Spinal cord (tissue), 10 donors: Measurements from ENCODE around the gene NPS. TPM values are rescaled to one million over a fixed set of nuclear protein-coding genes. Genes with fewer than 3 reads are reported as not detected.

Experiments
- DNase-seq, 6 donors: peaks; one replicate each; pipeline versions ENCODE4 v3.0.0 to v3.0.0-alpha.2; 2013 to 2015; ENCODE audit warnings: low spot score in 6 of 6, low read depth in 4 of 6
- H3K27ac ChIP-seq: one replicate; pipeline ENCODE4 v1.5.1; 2013; ENCODE audit warnings: low read depth, low read length, control low read depth
- H3K27me3 ChIP-seq: one replicate; pipeline ENCODE4 v1.6.1; 2013; ENCODE audit warnings: low read length; ENCODE audit not compliant: control insufficient read depth, insufficient read depth
- H3K36me3 ChIP-seq: one replicate; pipeline ENCODE4 v1.6.1; 2013; ENCODE audit warnings: low read length; ENCODE audit not compliant: control insufficient read depth, insufficient read depth
- H3K4me1 ChIP-seq: one replicate; pipeline ENCODE4 v1.6.1; 2013; ENCODE audit warnings: low read length; ENCODE audit not compliant: control insufficient read depth, insufficient read depth
- H3K4me3 ChIP-seq: one replicate; pipeline ENCODE4 v1.5.1; 2013; ENCODE audit warnings: low read depth, low read length, control low read depth
- H3K9me3 ChIP-seq: one replicate; pipeline ENCODE4 v1.6.1; 2013; ENCODE audit warnings: low read length; ENCODE audit not compliant: control insufficient read depth, insufficient read depth
- WGBS: methylation state at CpG from one replicate; pipeline ENCODE4 v1.1.5; 2013; ENCODE audit warnings: missing lambda C conversion rate; ENCODE audit not compliant: insufficient coverage; 5-methylcytosine and 5-hydroxymethylcytosine counted together
- long read RNA-seq, 4 donors: transcript quantifications; one replicate each; lab custom pipeline, GENCODE V29; 2026
- polyA plus RNA-seq, 2 donors: library from polyadenylated mRNA; unstranded; fragments of 120-200 nt; gene quantifications; one replicate each; pipeline ENCODE4 v1.2.1, GENCODE V29; 2013; ENCODE audit not compliant: insufficient read length in 2 of 2
- total RNA-seq, 2 donors: library from RNA; depleted of rRNA in 1 of 2; stranded (reverse); fragments of 120-200 nt in 1 of 2; fragments of >200 nt in 1 of 2; gene quantifications; one replicate each; pipeline versions ENCODE4 v1.2.3 to v1.2.4, GENCODE V29; 2013 to 2014
- donor health status: healthy.

Gene NPS, protein sequence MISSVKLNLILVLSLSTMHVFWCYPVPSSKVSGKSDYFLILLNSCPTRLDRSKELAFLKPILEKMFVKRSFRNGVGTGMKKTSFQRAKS
- total RNA-seq (not detected), polyA plus RNA-seq (not detected)
- long read RNA-seq, donor 1: 0 reads
- long read RNA-seq, donor 2: 0 reads
- long read RNA-seq, donor 3: 0 reads
- long read RNA-seq, donor 4: 0 reads

GRCh38 chr10:127549009-127549408 is at the start of gene NPS:
TSS of gene NPS (plus strand) at chr10:127549309. CDS start at chr10:127549369, 60 bp downstream.
- no peak within 1 kb of the TSS for H3K27ac ChIP-seq
- no peaks in the 10 kb centered on the region for H3K27me3 ChIP-seq
- H3K4me3 ChIP-seq: no peak within 1 kb of the TSS
- DNase-seq: no peak
- no peaks in the 10 kb centered on the region for H3K4me1 ChIP-seq
- peaks cover 5% of the 10 kb centered on the region for H3K9me3 ChIP-seq
- no peaks in the 10 kb centered on the region for H3K36me3 ChIP-seq
- no CpG with 5 or more reads among the region's 4 CpGs for WGBS

GRCh38 chr10:127500127-127500526 is 49.0 kb upstream of the NPS start:
- Histone ChIP-seq H3K9me3 (no peaks in the 10 kb centered on the region), H3K27ac (no peak overlapping the region), H3K4me1 (peaks cover 3% of the 10 kb centered on the region), H3K4me3 (no peak overlapping the region), H3K36me3 (no peaks in the 10 kb centered on the region), H3K27me3 (no peaks in the 10 kb centered on the region)
- DNase-seq: no peak
- 61% methylated on average over 4 of the region's 8 CpGs for WGBS

DNA sequence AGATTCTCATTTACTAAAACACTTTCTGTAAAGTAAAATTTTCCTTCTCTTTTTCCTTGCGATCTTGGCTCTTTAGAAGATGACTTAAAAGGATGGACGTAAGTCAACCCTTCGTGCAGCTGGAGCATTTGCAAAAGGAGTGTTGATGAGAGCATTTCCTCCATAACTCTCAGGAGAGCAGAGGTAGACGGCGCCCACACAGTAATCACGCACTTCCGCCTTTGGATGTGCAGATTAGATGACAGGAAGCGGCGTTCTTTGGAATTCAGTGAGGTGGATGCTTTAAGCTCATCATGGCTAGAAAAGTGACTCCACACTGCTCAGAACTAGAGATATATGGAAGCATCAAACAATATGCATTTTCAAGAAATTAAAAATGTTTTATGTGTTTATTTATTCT is 43.0 kb upstream of the NPS start:
- Histone ChIP-seq H3K4me3 (no peak overlapping the region), H3K4me1 (no peaks in the 10 kb centered on the region), H3K36me3 (no peaks in the 10 kb centered on the region), H3K9me3 (no peaks in the 10 kb centered on the region), H3K27me3 (no peaks in the 10 kb centered on the region), H3K27ac (no peak overlapping the region)
- no CpG with 5 or more reads among the region's 9 CpGs for WGBS
- DNase-seq: no peak

- no peak for DNase-seq
- Histone ChIP-seq H3K36me3 (no peaks in the 10 kb centered on the region), H3K4me3 (no peak overlapping the region), H3K4me1 (no peaks in the 10 kb centered on the region), H3K9me3 (peaks cover 3% of the 10 kb centered on the region), H3K27ac (no peak overlapping the region), H3K27me3 (no peaks in the 10 kb centered on the region)
- 75% methylated on average over 2 of the region's 3 CpGs for WGBS
Measured at GRCh38 chr10:127522298-127522697, 26.8 kb upstream of the NPS start.

GRCh38 chr10:127523476-127523875 is 25.6 kb upstream of the NPS start:
- Histone ChIP-seq H3K4me3 (no peak overlapping the region), H3K9me3 (peaks cover 3% of the 10 kb centered on the region), H3K36me3 (no peaks in the 10 kb centered on the region), H3K27me3 (no peaks in the 10 kb centered on the region), H3K4me1 (no peaks in the 10 kb centered on the region), H3K27ac (no peak overlapping the region)
- 89% methylated on average over 6 of the region's 6 CpGs for WGBS
- no peak for DNase-seq

GRCh38 chr10:127524229-127524628 is 24.9 kb upstream of the NPS start:
- WGBS: 60% methylated on average over 1 of the region's 1 CpG
- Histone ChIP-seq H3K36me3 (no peaks in the 10 kb centered on the region), H3K9me3 (peaks cover 3% of the 10 kb centered on the region), H3K4me1 (no peaks in the 10 kb centered on the region), H3K27me3 (no peaks in the 10 kb centered on the region), H3K27ac (no peak overlapping the region), H3K4me3 (no peak overlapping the region)
- no peak for DNase-seq

DNA sequence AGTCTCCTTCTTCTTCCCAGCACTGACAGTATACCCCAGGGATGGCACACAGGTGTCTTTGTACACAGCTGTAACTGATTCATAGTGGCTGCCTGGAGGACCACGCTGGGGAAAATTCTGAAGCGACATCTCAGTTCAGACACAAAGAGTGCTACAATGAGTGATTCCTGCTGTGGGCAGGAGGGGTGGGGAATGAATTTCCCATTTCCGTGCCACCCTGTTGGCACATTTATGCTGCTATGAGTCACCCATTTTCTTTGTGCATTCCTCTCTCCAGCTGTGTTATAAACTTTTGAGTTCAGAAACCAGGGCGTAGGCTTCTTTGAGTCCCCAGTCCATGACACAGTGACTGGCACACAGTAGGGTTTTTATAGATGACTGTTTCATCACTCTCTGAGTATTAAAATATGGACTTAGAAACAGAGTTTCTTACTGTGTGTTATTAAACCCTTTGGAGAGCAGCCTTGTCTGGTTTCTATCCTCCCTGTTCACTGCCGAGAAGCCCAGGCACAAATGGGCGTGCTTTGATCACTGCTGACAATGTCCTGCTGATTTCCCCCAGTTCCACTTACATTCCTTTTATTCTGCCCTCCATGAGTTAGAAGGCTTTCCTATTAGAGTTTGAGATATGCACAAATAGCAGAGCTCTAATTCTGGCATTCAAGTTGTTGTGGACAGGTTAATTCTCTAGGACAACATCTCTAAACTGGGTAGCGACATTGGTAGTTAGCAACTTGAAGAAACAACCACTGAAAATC is 24.0 kb upstream of the NPS start:
- no peaks in the 10 kb centered on the region for H3K27me3 ChIP-seq
- peak in 2 of 6 donors; percentile 3 to 13 for DNase-seq
- no peaks in the 10 kb centered on the region for H3K36me3 ChIP-seq
- 38% methylated on average over 2 of the region's 7 CpGs for WGBS
- H3K9me3 ChIP-seq: no peaks in the 10 kb centered on the region
- no peak overlapping the region for H3K27ac ChIP-seq
- no peaks in the 10 kb centered on the region for H3K4me1 ChIP-seq
- H3K4me3 ChIP-seq: no peak overlapping the region

- H3K27ac ChIP-seq: no peak overlapping the region
- no peak overlapping the region for H3K4me3 ChIP-seq
- no peaks in the 10 kb centered on the region for H3K36me3 ChIP-seq
- WGBS: no CpG with 5 or more reads among the region's 3 CpGs
- peak in 1 of 6 donors; percentile 23 for DNase-seq
- H3K4me1 ChIP-seq: no peaks in the 10 kb centered on the region
- no peaks in the 10 kb centered on the region for H3K9me3 ChIP-seq
- no peaks in the 10 kb centered on the region for H3K27me3 ChIP-seq
Measured at GRCh38 chr10:127525686-127526085, 23.4 kb upstream of the NPS start.

- WGBS: 54% methylated on average over 4 of the region's 4 CpGs
- Histone ChIP-seq H3K27ac (no peak overlapping the region), H3K4me3 (no peak overlapping the region), H3K9me3 (no peaks in the 10 kb centered on the region), H3K27me3 (no peaks in the 10 kb centered on the region), H3K4me1 (no peaks in the 10 kb centered on the region), H3K36me3 (no peaks in the 10 kb centered on the region)
- peak in 2 of 6 donors; percentile 17 to 67 for DNase-seq
Measured at GRCh38 chr10:127526161-127526560, 22.9 kb upstream of the NPS start.

DNA sequence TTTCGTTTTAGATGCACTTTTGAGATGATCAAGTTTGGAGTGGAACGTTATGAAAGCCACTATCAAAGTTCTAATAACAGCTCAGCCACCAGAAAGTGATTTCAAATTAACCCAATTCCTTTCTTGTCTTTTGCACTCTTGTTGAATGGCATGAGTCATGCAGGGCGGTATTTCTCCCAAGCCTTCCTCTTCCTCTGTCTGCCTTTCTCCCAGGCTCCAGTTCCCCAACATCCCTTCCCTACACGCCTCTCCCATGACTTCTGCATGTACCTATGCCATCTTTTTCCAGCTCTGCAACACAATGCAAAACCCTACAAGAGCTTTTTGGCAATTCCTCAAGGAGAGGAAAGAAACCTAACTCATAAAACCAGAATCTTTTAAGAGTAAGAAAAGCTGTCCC is 21.8 kb upstream of the NPS start:
- DNase-seq: no peak
- Histone ChIP-seq H3K4me1 (no peaks in the 10 kb centered on the region), H3K36me3 (no peaks in the 10 kb centered on the region), H3K4me3 (no peak overlapping the region), H3K9me3 (no peaks in the 10 kb centered on the region), H3K27me3 (no peaks in the 10 kb centered on the region), H3K27ac (no peak overlapping the region)
- 89% methylated on average over 2 of the region's 4 CpGs for WGBS
